ENCODE results near the gene FAN1. TPM values are rescaled to one million over a fixed set of nuclear protein-coding genes. Genes with fewer than 3 reads are reported as not detected.

Gene FAN1
- total RNA-seq, 6 experiments from 2014 or later: 7.6 to 16.3 (median 13.3) TPM

DNA sequence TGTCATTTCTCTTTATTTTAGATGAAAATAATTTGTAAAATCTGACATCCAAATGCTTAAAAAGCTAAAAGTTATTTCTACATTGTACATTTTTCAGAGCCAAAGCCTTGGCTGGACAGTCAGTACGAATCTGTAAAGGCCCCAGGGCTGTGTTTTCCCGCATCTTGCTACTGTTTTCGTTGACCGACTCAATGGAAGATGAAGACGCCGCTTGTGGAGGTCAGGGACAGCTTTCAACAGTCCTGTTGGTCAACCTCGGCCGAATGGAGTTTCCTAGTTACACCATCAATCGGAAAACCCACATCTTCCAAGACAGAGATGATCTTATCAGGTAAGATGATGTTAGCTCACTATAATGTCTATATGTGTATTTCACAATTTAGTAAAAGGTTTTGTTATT lies 10.0 kb downstream of the FAN1 start:
- TF ChIP-seq, protein P1, sequence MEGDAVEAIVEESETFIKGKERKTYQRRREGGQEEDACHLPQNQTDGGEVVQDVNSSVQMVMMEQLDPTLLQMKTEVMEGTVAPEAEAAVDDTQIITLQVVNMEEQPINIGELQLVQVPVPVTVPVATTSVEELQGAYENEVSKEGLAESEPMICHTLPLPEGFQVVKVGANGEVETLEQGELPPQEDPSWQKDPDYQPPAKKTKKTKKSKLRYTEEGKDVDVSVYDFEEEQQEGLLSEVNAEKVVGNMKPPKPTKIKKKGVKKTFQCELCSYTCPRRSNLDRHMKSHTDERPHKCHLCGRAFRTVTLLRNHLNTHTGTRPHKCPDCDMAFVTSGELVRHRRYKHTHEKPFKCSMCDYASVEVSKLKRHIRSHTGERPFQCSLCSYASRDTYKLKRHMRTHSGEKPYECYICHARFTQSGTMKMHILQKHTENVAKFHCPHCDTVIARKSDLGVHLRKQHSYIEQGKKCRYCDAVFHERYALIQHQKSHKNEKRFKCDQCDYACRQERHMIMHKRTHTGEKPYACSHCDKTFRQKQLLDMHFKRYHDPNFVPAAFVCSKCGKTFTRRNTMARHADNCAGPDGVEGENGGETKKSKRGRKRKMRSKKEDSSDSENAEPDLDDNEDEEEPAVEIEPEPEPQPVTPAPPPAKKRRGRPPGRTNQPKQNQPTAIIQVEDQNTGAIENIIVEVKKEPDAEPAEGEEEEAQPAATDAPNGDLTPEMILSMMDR (IDR thresholded peaks at IDR 0.05): no peak
- TF ChIP-seq POLR2A (IDR thresholded peaks at IDR 0.05): no peak
- no peaks in the 10 kb centered on the region for H3K27me3 ChIP-seq
- H3K4me1 ChIP-seq: no peaks in the 10 kb centered on the region
- 94% methylated on average over 8 of the region's 9 CpGs for WGBS (ENCODE audit: insufficient coverage, low coverage, low lambda C conversion rate, missing lambda C conversion rate)
- ATAC-seq (no peak), DNase-seq (no peak)
- no peak overlapping the region for H3K27ac ChIP-seq
- H3K9me3 ChIP-seq: no peaks in the 10 kb centered on the region
- no peak overlapping the region for H3K4me3 ChIP-seq
- peaks cover 0 to 43% (median 14%) of the 10 kb centered on the region in 4 donors for H3K36me3 ChIP-seq
- intact Hi-C loops (cut with DNase I): loop anchor here in 1 of 2 donors (10.0 kb wide), 1 partner anchor 51 kb away; no protein-coding TSS in a partner anchor

DNA sequence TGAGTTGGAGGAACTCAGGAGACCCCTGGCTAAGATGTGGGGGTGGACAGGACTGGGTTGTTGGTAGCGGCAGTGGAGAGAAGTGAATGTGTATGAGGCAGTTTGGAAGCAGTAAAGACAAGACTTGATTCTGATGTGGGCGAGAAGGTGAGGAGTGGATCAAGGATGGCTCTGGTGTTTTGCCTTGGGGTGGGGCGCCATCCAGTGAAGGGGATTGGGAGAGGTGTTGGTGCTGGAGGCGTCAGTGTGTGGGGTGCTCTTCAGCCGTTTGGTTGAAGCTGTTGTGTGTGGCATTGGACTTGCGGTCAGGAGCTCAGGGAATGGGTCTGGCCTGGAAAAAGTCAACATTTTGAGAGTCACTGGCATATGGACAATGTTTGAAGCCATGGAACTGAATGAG lies 13.3 kb downstream of the FAN1 start:
- no peak for TF ChIP-seq POLR2A (IDR thresholded peaks at IDR 0.05)
- TF ChIP-seq, protein P1 (IDR thresholded peaks at IDR 0.05): no peak
- Histone ChIP-seq H3K4me1 (peaks cover 0 to 8% (median 3%) of the 10 kb centered on the region in 4 donors), H3K27me3 (no peaks in the 10 kb centered on the region), H3K36me3 (peaks cover 0 to 60% (median 19%) of the 10 kb centered on the region in 4 donors), H3K9me3 (no peaks in the 10 kb centered on the region), H3K4me3 (no peak overlapping the region), H3K27ac (no peak overlapping the region)
- intact Hi-C loops (cut with DNase I): loop anchor here in 1 of 2 donors (10.0 kb wide), 1 partner anchor 48 kb away; no protein-coding TSS in a partner anchor
- no peak for ATAC-seq
- 40% methylated on average over 3 of the region's 6 CpGs for WGBS (ENCODE audit: insufficient coverage, low coverage, low lambda C conversion rate, missing lambda C conversion rate)
- DNase-seq: no peak

DNA sequence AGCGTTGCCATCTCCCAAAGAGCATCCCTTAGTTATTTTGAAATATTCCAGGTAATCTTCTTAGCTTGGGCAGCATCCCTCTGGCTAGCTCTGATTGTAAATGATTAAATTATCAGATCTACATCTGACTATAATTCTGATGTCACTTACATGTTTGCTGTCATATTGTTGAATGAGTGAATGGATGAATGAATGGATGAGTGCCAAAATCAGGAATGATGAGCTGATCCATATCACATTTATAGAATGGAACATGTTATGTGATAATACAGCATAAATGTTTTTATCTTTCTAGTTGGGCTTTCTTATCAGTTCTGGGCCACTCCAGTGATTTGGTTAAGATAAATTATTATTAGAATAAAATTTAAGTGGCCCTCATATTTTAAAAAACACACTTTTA lies 14.0 kb downstream of the FAN1 start:
- H3K4me3 ChIP-seq: no peak overlapping the region
- H3K4me1 ChIP-seq: peaks cover 0 to 8% (median 3%) of the 10 kb centered on the region in 4 donors
- H3K27me3 ChIP-seq: no peaks in the 10 kb centered on the region
- no peak for ATAC-seq
- H3K27ac ChIP-seq: no peak overlapping the region
- H3K9me3 ChIP-seq: no peaks in the 10 kb centered on the region
- H3K36me3 ChIP-seq: peaks cover 0 to 62% (median 23%) of the 10 kb centered on the region in 4 donors
- TF ChIP-seq, protein P1 (IDR thresholded peaks at IDR 0.05): no peak
- TF ChIP-seq POLR2A (IDR thresholded peaks at IDR 0.05): no peak
- intact Hi-C loops (cut with DNase I): loop anchor here in 1 of 2 donors (10.0 kb wide), 1 partner anchor 47 kb away; no protein-coding TSS in a partner anchor
- 77% methylated on average over 1 of the region's 1 CpG for WGBS (ENCODE audit: insufficient coverage, low coverage, low lambda C conversion rate, missing lambda C conversion rate)
- DNase-seq: no peak

DNA sequence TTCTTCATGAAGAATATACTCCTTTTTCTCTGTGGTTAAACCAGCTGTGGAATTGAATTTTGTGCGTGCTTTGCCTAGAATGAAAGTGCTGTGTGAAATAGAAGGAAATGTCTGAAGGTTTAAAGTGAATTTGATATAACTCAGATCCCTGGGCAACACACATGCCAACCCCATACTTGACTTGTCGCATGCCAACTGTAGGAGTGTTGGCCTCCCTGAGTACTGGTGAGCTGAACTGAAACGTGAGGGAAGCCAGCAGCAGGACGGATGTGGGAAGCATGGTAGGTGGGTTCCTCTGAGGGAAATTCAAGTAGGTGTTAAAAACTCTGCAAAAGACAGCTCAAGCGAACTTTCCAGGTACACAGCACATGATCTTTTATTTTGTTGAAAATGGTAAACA lies 14.7 kb downstream of the FAN1 start:
- intact Hi-C loops (cut with DNase I): loop anchor here in 1 of 2 donors (10.0 kb wide), 1 partner anchor 46 kb away; no protein-coding TSS in a partner anchor
- Histone ChIP-seq H3K27ac (no peak overlapping the region), H3K9me3 (no peaks in the 10 kb centered on the region), H3K4me1 (peaks cover 0 to 8% (median 3%) of the 10 kb centered on the region in 4 donors), H3K36me3 (peaks cover 0 to 69% (median 26%) of the 10 kb centered on the region in 4 donors), H3K27me3 (no peaks in the 10 kb centered on the region), H3K4me3 (no peak overlapping the region)
- DNase-seq (no peak), ATAC-seq (no peak)
- WGBS (ENCODE audit: insufficient coverage, low coverage, low lambda C conversion rate, missing lambda C conversion rate): 92% methylated on average over 5 of the region's 5 CpGs
- TF ChIP-seq POLR2A (IDR thresholded peaks at IDR 0.05): no peak
- TF ChIP-seq, protein P1 (IDR thresholded peaks at IDR 0.05): no peak

All from right lobe of liver (tissue), 6 donors.